HepG2 (cell line): ENCODE results near the gene ZNF831. TPM values are rescaled to one million over a fixed set of nuclear protein-coding genes. Genes with fewer than 3 reads are reported as not detected.

Experiments
- ATAC-seq: fragments of 200-7000 bp; cut with Tn5 transposase; 3 replicates; pipeline ENCODE4 v1.9.1; 2020; ENCODE audit warnings: mild to moderate bottlenecking, moderate library complexity
- BruUV-seq: library from RNA; stranded (reverse); fragments of 400-500 nt; replicated peaks from 2 replicates; lab custom pipeline; 2021; lab: Mats Ljungman, UMichigan
- CTCF ChIA-PET: fragments of 300-600 bp; formaldehyde crosslinking; extraction: SDS; loops from one replicate; lab custom pipeline; 2021; ENCODE audit warnings: low total read pairs, inconsistent platforms, low intra/inter-chr PET ratio; lab: Yijun Ruan, JAX
- POLR2A ChIA-PET: fragments of 350-600 bp; sonication (Branson Sonifier 250); formaldehyde crosslinking; loops from one replicate; lab custom pipeline; 2020; ENCODE audit warnings: antibody characterized with exemption, inconsistent platforms; lab: Yijun Ruan, JAX
- DNase-seq: peaks from one replicate; pipeline ENCODE4 v3.0.0-alpha.2; 2015; ENCODE audit warnings: low spot score
- FAIRE-seq: peaks from 3 replicates; lab custom pipeline; 2011; peaks lifted over from hg19 to GRCh38; lab: Jason Lieb, UNC
- H2AFZ ChIP-seq: one replicate; pipeline ENCODE4 v1.6.1; 2011; ENCODE audit warnings: low read length, inconsistent platforms
- H3K27ac ChIP-seq: fragments of 300-600 bp; 3 replicates; pipeline ENCODE4 v1.8.0; 2011; ENCODE audit warnings: mixed run types, mild to moderate bottlenecking, mixed read lengths, low read length, inconsistent platforms; ENCODE audit not compliant: insufficient read depth; ENCODE audit errors: extremely low read length
- H3K27me3 ChIP-seq, 2 experiments: fragments of 200-600 bp in 1 of 2; 2 replicates in 1 of 2; 3 replicates in 1 of 2; pipeline versions ENCODE4 v1.6.0 to v1.8.0; 2011; ENCODE audit warnings: low read length in 2 of 2, mild to moderate bottlenecking in 2 of 2, moderate library complexity in 2 of 2, inconsistent platforms in 1 of 2; ENCODE audit not compliant: insufficient read depth in 2 of 2, control insufficient read depth in 1 of 2
- H3K36me3 ChIP-seq, 2 experiments: fragments of 200-600 bp in 1 of 2; replicated peaks in 1 of 2; 2 replicates in 1 of 2; 3 replicates in 1 of 2; pipeline versions ENCODE4 v1.5.1 to v1.8.0; 2011; ENCODE audit warnings: low read length in 2 of 2, inconsistent platforms in 1 of 2; ENCODE audit not compliant: insufficient read depth in 2 of 2, control insufficient read depth in 1 of 2
- H3K4me1 ChIP-seq: 2 replicates; pipeline ENCODE4 v1.5.1; 2012; ENCODE audit warnings: low read length, inconsistent platforms; ENCODE audit not compliant: insufficient read depth
- H3K4me2 ChIP-seq: 2 replicates; pipeline ENCODE4 v1.6.0; 2011; ENCODE audit warnings: low read depth, low read length, inconsistent platforms
- H3K4me3 ChIP-seq, 3 experiments: fragments of 200-600 bp in 1 of 3; sonication (generic), shearing (Covaris generic) in 1 of 3; replicated peaks in 1 of 3; 2 replicates each; pipeline ENCODE4 v1.5.1; 2011 to 2016; ENCODE audit warnings: low read length in 3 of 3, inconsistent platforms in 2 of 3, low read depth in 2 of 3, mild to moderate bottlenecking in 2 of 3, control low read depth in 1 of 3, mixed read lengths in 1 of 3; ENCODE audit not compliant: insufficient read depth in 1 of 3
- H3K79me2 ChIP-seq: one replicate; pipeline ENCODE4 v1.6.1; 2011; ENCODE audit warnings: low read length, inconsistent platforms; ENCODE audit not compliant: insufficient read depth
- H3K9ac ChIP-seq: 2 replicates; pipeline ENCODE4 v1.6.0; 2011; ENCODE audit warnings: mild to moderate bottlenecking, low read depth, low read length, inconsistent platforms; ENCODE audit not compliant: insufficient read depth
- H3K9me3 ChIP-seq: 2 replicates; pipeline ENCODE4 v1.5.1; 2012; ENCODE audit warnings: mild to moderate bottlenecking, low read length
- H4K20me1 ChIP-seq: 2 replicates; pipeline ENCODE4 v1.6.0; 2011; ENCODE audit warnings: inconsistent platforms, mild to moderate bottlenecking, low read length, moderate library complexity; ENCODE audit not compliant: insufficient read depth
- CENPX ChIP-seq: sonication (generic); formaldehyde crosslinking; IDR thresholded peaks from 2 replicates; pipeline ENCODE4 v1.9.0; 2021; ENCODE audit warnings: mild to moderate bottlenecking, missing genetic modification reagents, moderate library complexity
- FOXJ3 ChIP-seq: sonication (generic); formaldehyde crosslinking; IDR thresholded peaks from 2 replicates; pipeline ENCODE4 v1.4.0; 2020; ENCODE audit warnings: missing genetic modification reagents, mild to moderate bottlenecking, borderline replicate concordance
- HMG20B ChIP-seq: conservative IDR thresholded peaks from 2 replicates; pipeline ENCODE4 v1.6.1; 2016; ENCODE audit warnings: missing genetic modification reagents, missing compliant biosample characterization
- RFXAP ChIP-seq: sonication (generic); formaldehyde crosslinking; IDR thresholded peaks from 2 replicates; pipeline ENCODE4 v1.4.0; 2020; ENCODE audit warnings: missing genetic modification reagents, borderline replicate concordance
- YY1 ChIP-seq: IDR thresholded peaks from 2 replicates; pipeline ENCODE4 v1.6.1; 2011; ENCODE audit warnings: low read length, low read depth, moderate library complexity, mild to moderate bottlenecking; ENCODE audit not compliant: insufficient read depth, insufficient replicate concordance
- ZBTB1 ChIP-seq: sonication (generic); formaldehyde crosslinking; IDR thresholded peaks from 2 replicates; pipeline ENCODE4 v1.4.0; 2020; ENCODE audit warnings: missing genetic modification reagents, borderline replicate concordance
- ZGPAT ChIP-seq: IDR thresholded peaks from 2 replicates; pipeline ENCODE4 v1.6.1; 2016; ENCODE audit warnings: mild to moderate bottlenecking
- ZNF598 ChIP-seq: sonication (generic); formaldehyde crosslinking; IDR thresholded peaks from 2 replicates; pipeline ENCODE4 v1.5.1; 2020; ENCODE audit warnings: mild to moderate bottlenecking, missing genetic modification reagents, borderline replicate concordance
- ZNF768 ChIP-seq: sonication (generic); formaldehyde crosslinking; IDR thresholded peaks from 2 replicates; pipeline ENCODE4 v1.4.0; 2020; ENCODE audit warnings: missing genetic modification reagents
- ZNF772 ChIP-seq: sonication (generic); formaldehyde crosslinking; IDR thresholded peaks from 2 replicates; pipeline ENCODE4 v1.5.0; 2020; ENCODE audit warnings: mild to moderate bottlenecking, missing genetic modification reagents
- WGBS: methylation state at CpG from one replicate; pipeline ENCODE4 v1.1.6; 2017; ENCODE audit warnings: low lambda C conversion rate; 5-methylcytosine and 5-hydroxymethylcytosine counted together
- in situ Hi-C: cut with HindIII; loops from 2 replicates; pipeline ENCODE4 v1.10.0; 2017; ENCODE audit warnings: low pct_unique_long_range_greater_than_20kb; ENCODE audit not compliant: extremely low pct_ligation_motif_present
- intact Hi-C: fragments of 100-400 bp; cut with micrococcal nuclease; formaldehyde crosslinking; loops from one replicate; pipeline ENCODE4 v1.10.0; 2022; ENCODE audit not compliant: unreplicated experiment
- polyA plus RNA-seq, 8 experiments: library from polyadenylated mRNA; depleted of rRNA in 3 of 8; stranded (reverse) in 7 of 8; unstranded in 1 of 8; fragments of >200 nt; fragmentation: Illumina TruSeq in 4 of 8; extraction: Trizol in 4 of 8; gene quantifications; 2 replicates each; pipeline versions ENCODE4 v1.2.1 to v1.2.3, GENCODE V29; 2011 to 2016; ENCODE audit warnings: low read depth in 4 of 8, missing spikeins in 1 of 8, mixed read lengths in 1 of 8; ENCODE audit not compliant: insufficient read depth in 1 of 8
- total RNA-seq, 5 experiments: library from RNA; depleted of rRNA; stranded (reverse); fragments of >200 nt; fragmentation: Illumina TruSeq; extraction: Trizol; gene quantifications; 2 replicates each; pipeline ENCODE4 v1.2.3, GENCODE V29; 2016; ENCODE audit warnings: low read depth in 1 of 5
- TF ChIP-seq, protein P1 (sequence below): sonication (generic); formaldehyde crosslinking; IDR thresholded peaks from 2 replicates; pipeline ENCODE4 v1.5.0; 2020; ENCODE audit warnings: missing genetic modification reagents, mild to moderate bottlenecking, borderline replicate concordance
- TF ChIP-seq, protein P2 (sequence below): sonication (generic); formaldehyde crosslinking; conservative IDR thresholded peaks from 2 replicates; pipeline ENCODE4 v1.8.0; 2022; ENCODE audit warnings: missing genetic modification reagents
- TF ChIP-seq, protein P3 (sequence below): IDR thresholded peaks from 2 replicates; pipeline ENCODE4 v1.6.1; 2016; ENCODE audit warnings: low read depth
- TF ChIP-seq, protein P4 (sequence below): sonication (generic); formaldehyde crosslinking; IDR thresholded peaks from 2 replicates; pipeline ENCODE4 v1.4.0; 2020; ENCODE audit warnings: missing genetic modification reagents

Gene ZNF831
- total and polyA plus RNA-seq, 2 of the 13 experiments (the other 11 are each of a cell fraction or from before 2014, with no cell fraction given), result not detected

DNA sequence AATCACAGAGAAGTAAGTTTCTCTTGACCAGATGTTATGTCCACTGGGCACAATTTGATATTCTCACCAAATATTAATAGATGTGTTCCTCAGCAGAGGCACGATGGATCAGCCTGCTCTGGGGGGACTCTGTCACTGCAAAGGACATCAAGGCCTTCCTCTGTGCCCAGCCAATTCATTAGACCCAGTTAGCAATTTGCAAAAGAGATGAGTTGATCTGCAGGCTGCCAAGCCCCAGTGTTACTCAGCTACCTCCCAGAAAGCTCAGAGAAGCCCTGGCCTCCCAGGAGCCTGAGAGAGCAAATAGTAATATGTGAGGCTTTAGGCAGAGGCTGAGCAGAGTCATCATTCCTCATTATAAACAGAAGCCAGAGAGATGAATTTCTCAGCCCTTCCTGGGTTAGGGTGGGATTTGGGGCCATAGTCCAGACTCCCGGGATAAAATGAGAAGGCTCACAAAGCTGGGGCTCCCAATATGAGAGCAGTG, 54.2 kb downstream of the ZNF831 start (continued):
- TF ChIP-seq ZGPAT (CRISPR knock-in tag) (no peak), ZNF772 (no peak), FOXJ3 (CRISPR knock-in tag) (no peak)
- TF ChIP-seq, protein P1, sequence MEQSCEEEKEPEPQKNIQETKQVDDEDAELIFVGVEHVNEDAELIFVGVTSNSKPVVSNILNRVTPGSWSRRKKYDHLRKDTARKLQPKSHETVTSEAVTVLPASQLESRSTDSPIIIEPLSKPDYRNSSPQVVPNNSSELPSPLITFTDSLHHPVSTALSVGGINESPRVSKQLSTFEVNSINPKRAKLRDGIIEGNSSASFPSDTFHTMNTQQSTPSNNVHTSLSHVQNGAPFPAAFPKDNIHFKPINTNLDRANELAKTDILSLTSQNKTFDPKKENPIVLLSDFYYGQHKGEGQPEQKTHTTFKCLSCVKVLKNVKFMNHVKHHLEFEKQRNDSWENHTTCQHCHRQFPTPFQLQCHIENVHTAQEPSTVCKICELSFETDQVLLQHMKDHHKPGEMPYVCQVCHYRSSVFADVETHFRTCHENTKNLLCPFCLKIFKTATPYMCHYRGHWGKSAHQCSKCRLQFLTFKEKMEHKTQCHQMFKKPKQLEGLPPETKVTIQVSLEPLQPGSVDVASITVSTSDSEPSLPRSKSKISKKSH, result no peak
- TF ChIP-seq, protein P2, sequence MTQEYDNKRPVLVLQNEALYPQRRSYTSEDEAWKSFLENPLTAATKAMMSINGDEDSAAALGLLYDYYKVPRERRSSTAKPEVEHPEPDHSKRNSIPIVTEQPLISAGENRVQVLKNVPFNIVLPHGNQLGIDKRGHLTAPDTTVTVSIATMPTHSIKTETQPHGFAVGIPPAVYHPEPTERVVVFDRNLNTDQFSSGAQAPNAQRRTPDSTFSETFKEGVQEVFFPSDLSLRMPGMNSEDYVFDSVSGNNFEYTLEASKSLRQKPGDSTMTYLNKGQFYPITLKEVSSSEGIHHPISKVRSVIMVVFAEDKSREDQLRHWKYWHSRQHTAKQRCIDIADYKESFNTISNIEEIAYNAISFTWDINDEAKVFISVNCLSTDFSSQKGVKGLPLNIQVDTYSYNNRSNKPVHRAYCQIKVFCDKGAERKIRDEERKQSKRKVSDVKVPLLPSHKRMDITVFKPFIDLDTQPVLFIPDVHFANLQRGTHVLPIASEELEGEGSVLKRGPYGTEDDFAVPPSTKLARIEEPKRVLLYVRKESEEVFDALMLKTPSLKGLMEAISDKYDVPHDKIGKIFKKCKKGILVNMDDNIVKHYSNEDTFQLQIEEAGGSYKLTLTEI (CRISPR knock-in tag), result no peak

GRCh38 chr20:59219211-59219610, 55.6 kb downstream of the ZNF831 start:
- no peak overlapping the region for H3K9ac ChIP-seq
- no peak overlapping the region for H3K4me2 ChIP-seq
- intact Hi-C loops (no loop called here), in situ Hi-C loops (no loop called here)
- H3K9me3 ChIP-seq, result no peaks in the 10 kb centered on the region
- no peak for FAIRE-seq
- peaks cover 6% of the 10 kb centered on the region; the same call in 1 of the 2 replicates for H3K4me1 ChIP-seq
- WGBS, result 22% methylated on average over 8 of the region's 8 CpGs
- DNase-seq, result no peak
- no peak overlapping the region for H2AFZ ChIP-seq
- H3K27ac ChIP-seq, result no peak overlapping the region
- no peaks in the 10 kb centered on the region for H3K36me3 ChIP-seq
- H4K20me1 ChIP-seq, result no peaks in the 10 kb centered on the region
- peaks cover 11 to 57% of the 10 kb centered on the region in 2 experiments for H3K27me3 ChIP-seq
- CTCF ChIA-PET, result interaction anchor here (4.5 kb wide), 1 partner anchor 350 kb away, joined by 80 read pairs; no protein-coding TSS in a partner anchor
- no peaks in the 10 kb centered on the region for H3K79me2 ChIP-seq
- no peak overlapping the region for H3K4me3 ChIP-seq
- BruUV-seq, result no TSS peak
- TF ChIP-seq, protein P3, sequence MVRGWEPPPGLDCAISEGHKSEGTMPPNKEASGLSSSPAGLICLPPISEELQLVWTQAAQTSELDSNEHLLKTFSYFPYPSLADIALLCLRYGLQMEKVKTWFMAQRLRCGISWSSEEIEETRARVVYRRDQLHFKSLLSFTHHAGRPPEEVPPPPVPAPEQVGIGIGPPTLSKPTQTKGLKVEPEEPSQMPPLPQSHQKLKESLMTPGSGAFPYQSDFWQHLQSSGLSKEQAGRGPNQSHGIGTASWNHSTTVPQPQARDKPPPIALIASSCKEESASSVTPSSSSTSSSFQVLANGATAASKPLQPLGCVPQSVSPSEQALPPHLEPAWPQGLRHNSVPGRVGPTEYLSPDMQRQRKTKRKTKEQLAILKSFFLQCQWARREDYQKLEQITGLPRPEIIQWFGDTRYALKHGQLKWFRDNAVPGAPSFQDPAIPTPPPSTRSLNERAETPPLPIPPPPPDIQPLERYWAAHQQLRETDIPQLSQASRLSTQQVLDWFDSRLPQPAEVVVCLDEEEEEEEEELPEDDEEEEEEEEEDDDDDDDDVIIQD, result no peak
- TF ChIP-seq ZBTB1 (CRISPR knock-in tag) (no peak), RFXAP (CRISPR knock-in tag) (no peak), YY1 (no peak), CENPX (no peak), ZNF768 (CRISPR knock-in tag) (no peak), ZNF598 (CRISPR knock-in tag) (no peak), HMG20B (CRISPR knock-in tag) (no peak)
- TF ChIP-seq, protein P4, sequence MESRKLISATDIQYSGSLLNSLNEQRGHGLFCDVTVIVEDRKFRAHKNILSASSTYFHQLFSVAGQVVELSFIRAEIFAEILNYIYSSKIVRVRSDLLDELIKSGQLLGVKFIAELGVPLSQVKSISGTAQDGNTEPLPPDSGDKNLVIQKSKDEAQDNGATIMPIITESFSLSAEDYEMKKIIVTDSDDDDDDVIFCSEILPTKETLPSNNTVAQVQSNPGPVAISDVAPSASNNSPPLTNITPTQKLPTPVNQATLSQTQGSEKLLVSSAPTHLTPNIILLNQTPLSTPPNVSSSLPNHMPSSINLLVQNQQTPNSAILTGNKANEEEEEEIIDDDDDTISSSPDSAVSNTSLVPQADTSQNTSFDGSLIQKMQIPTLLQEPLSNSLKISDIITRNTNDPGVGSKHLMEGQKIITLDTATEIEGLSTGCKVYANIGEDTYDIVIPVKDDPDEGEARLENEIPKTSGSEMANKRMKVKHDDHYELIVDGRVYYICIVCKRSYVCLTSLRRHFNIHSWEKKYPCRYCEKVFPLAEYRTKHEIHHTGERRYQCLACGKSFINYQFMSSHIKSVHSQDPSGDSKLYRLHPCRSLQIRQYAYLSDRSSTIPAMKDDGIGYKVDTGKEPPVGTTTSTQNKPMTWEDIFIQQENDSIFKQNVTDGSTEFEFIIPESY (CRISPR knock-in tag), result no peak
- TF ChIP-seq, all 625 proteins: peak for 0
- POLR2A ChIA-PET, result no interaction called here
- ATAC-seq, result no peak
